ENCODE data around the gene MRPL49. TPM values are rescaled to one million over a fixed set of nuclear protein-coding genes. Genes with fewer than 3 reads are reported as not detected.

MRPL49 gene
- total and polyA plus RNA-seq, 2 donors (not counting 1 experiment from before 2014, with no cell fraction given): 39.6 to 48.5 TPM

GRCh38 chr11:65077451-65077850 lies 44.7 kb upstream of the MRPL49 start:
- DNase-seq (no peak), ATAC-seq (ENCODE audit: low read depth) (no peak)
- CTCF ChIA-PET: no interaction called here
- 91% methylated on average over 4 of the region's 4 CpGs for WGBS (ENCODE audit: insufficient coverage)
- H4K20me1 ChIP-seq (ENCODE audit: control insufficient read depth, insufficient read depth, low read length, poor library complexity, severe bottlenecking): no peaks in the 10 kb centered on the region
- peaks cover 12% of the 10 kb centered on the region for H3K79me2 ChIP-seq (ENCODE audit: control insufficient read depth, insufficient read depth, low read length)
- H3K4me2 ChIP-seq (replicated peaks; ENCODE audit: low read depth, low read length, poor library complexity, severe bottlenecking): no peak overlapping the region
- H3K9me3 Mint-ChIP-seq (ENCODE audit: insufficient read depth): no peaks in the 10 kb centered on the region
- H3K9me3 ChIP-seq (ENCODE audit: control extremely low read depth in 1 of 3, control insufficient read depth in 2 of 3, insufficient read depth in 1 of 3, low read length in 2 of 3): no peaks in the 10 kb centered on the region
- H3K36me3 ChIP-seq (replicated peaks in 1 of 2; ENCODE audit: control extremely low read depth in 1 of 2, control insufficient read depth in 1 of 2, extremely low read depth in 1 of 2, insufficient read depth in 2 of 2, low read length in 1 of 2): no peaks in the 10 kb centered on the region
- H3K27ac Mint-ChIP-seq: no peak overlapping the region
- intact Hi-C loops (cut with micrococcal nuclease): no loop called here
- no peak overlapping the region for H3K27ac ChIP-seq (ENCODE audit: low read length in 2 of 2)
- no peak overlapping the region for H3K4me3 Mint-ChIP-seq
- H3K9ac ChIP-seq (ENCODE audit: low read length): no peak overlapping the region
- H3K27me3 Mint-ChIP-seq: no peaks in the 10 kb centered on the region
- no peaks in the 10 kb centered on the region for H3K27me3 ChIP-seq (replicated peaks in 1 of 4; ENCODE audit: control extremely low read depth in 1 of 4, control insufficient read depth in 3 of 4, insufficient read depth in 4 of 4, low read length in 3 of 4)
- TF ChIP-seq EZH2 (IDR thresholded peaks at IDR 0.05; ENCODE audit: borderline replicate concordance, insufficient read depth, low read depth, low read length, poor library complexity, severe bottlenecking) (no peak), CTCF (IDR thresholded peaks at IDR 0.05) (no peak)
- no peak overlapping the region for H2AFZ ChIP-seq (ENCODE audit: insufficient read depth, low read depth, low read length, poor library complexity, severe bottlenecking)
- H3K4me1 Mint-ChIP-seq: peaks cover 5% of the 10 kb centered on the region
- H3K4me3 ChIP-seq (ENCODE audit: control extremely low read depth in 1 of 5, extremely low read depth in 1 of 5, insufficient read depth in 1 of 5, low read depth in 2 of 5, low read length in 4 of 5): no peak overlapping the region
- peaks cover 0 to 12% of the 10 kb centered on the region in 2 donors for H3K4me1 ChIP-seq (ENCODE audit: control insufficient read depth in 2 of 2, insufficient read depth in 2 of 2, low read length in 2 of 2)
- POLR2A ChIA-PET: no interaction called here

- Histone ChIP-seq H3K9ac (ENCODE audit: low read length) (no peak overlapping the region), H3K36me3 (replicated peaks in 1 of 2; ENCODE audit: control extremely low read depth in 1 of 2, control insufficient read depth in 1 of 2, extremely low read depth in 1 of 2, insufficient read depth in 2 of 2, low read length in 1 of 2) (no peaks in the 10 kb centered on the region), H3K4me3 (ENCODE audit: control extremely low read depth in 1 of 5, extremely low read depth in 1 of 5, insufficient read depth in 1 of 5, low read depth in 2 of 5, low read length in 4 of 5) (no peak overlapping the region), H3K4me1 (ENCODE audit: control insufficient read depth in 2 of 2, insufficient read depth in 2 of 2, low read length in 2 of 2) (peaks cover 0 to 11% of the 10 kb centered on the region in 2 donors), H3K27me3 (replicated peaks in 1 of 4; ENCODE audit: control extremely low read depth in 1 of 4, control insufficient read depth in 3 of 4, insufficient read depth in 4 of 4, low read length in 3 of 4) (no peaks in the 10 kb centered on the region), H3K9me3 (ENCODE audit: control extremely low read depth in 1 of 3, control insufficient read depth in 2 of 3, insufficient read depth in 1 of 3, low read length in 2 of 3) (no peaks in the 10 kb centered on the region), H4K20me1 (ENCODE audit: control insufficient read depth, insufficient read depth, low read length, poor library complexity, severe bottlenecking) (no peaks in the 10 kb centered on the region), H2AFZ (ENCODE audit: insufficient read depth, low read depth, low read length, poor library complexity, severe bottlenecking) (peak overlapping the region; percentile 63), H3K27ac (ENCODE audit: low read length in 2 of 2) (peak overlapping the region in 1 of 2 donors; percentile 0), H3K4me2 (replicated peaks; ENCODE audit: low read depth, low read length, poor library complexity, severe bottlenecking) (no peak overlapping the region), H3K79me2 (ENCODE audit: control insufficient read depth, insufficient read depth, low read length) (peaks cover 12% of the 10 kb centered on the region)
- ATAC-seq (ENCODE audit: low read depth) (peak; percentile 99), DNase-seq (peak; percentile 76)
- peak overlapping the region; percentile 56 for H3K27ac Mint-ChIP-seq
- ChIA-PET POLR2A (no interaction called here), CTCF (interaction anchor here (0.6 to 0.9 kb wide), 6 partner anchors 12 to 230 kb away, joined by 3 to 5 read pairs (median 3); partner anchors contain the start of gene ARL2)
- peaks cover 8% of the 10 kb centered on the region for H3K4me1 Mint-ChIP-seq
- intact Hi-C loops (cut with micrococcal nuclease): loop anchor here (1.0 kb wide), 1 partner anchor 64 kb away; the partner anchor contains the start of gene ARL2
- TF ChIP-seq EZH2 (IDR thresholded peaks at IDR 0.05; ENCODE audit: borderline replicate concordance, insufficient read depth, low read depth, low read length, poor library complexity, severe bottlenecking): no peak
- peak; percentile 71 for TF ChIP-seq CTCF (IDR thresholded peaks at IDR 0.05)
- 42% methylated on average over 2 of the region's 3 CpGs for WGBS (ENCODE audit: insufficient coverage)
- no peaks in the 10 kb centered on the region for H3K27me3 Mint-ChIP-seq
- no peak overlapping the region for H3K4me3 Mint-ChIP-seq
- H3K9me3 Mint-ChIP-seq (ENCODE audit: insufficient read depth): no peaks in the 10 kb centered on the region
These were observed 44.0 kb upstream of the MRPL49 start for GRCh38 chr11:65078151-65078550.

Measured in B cell (primary cell).